Pancreas (tissue), 10 donors: Measurements from ENCODE around the gene KLK10. TPM values are rescaled to one million over a fixed set of nuclear protein-coding genes. Genes with fewer than 3 reads are reported as not detected.

ENCODE experiments used
- ATAC-seq, 4 donors: fragments of 200-7000 bp; cut with Tn5 transposase; one replicate each; pipeline versions ENCODE4 v1.8.0 to v1.9.1; 2020; ENCODE audit warnings: mild to moderate bottlenecking in 4 of 4, moderate library complexity in 4 of 4
- DNase-seq, 6 donors: peaks; one replicate each; pipeline ENCODE4 v3.0.0-alpha.2; 2020
- FAIRE-seq: peaks from 2 replicates; lab custom pipeline; 2012; peaks lifted over from hg19 to GRCh38; lab: Jason Lieb, UNC
- H3K27ac ChIP-seq, 4 donors: fragments of 200-600 bp; sonication (generic); 1 replicate in 3 of 4; 2 replicates in 1 of 4; pipeline versions ENCODE4 v1.5.0 to v1.8.0; 2020
- H3K27me3 ChIP-seq, 4 donors: fragments of 200-600 bp; one replicate each; pipeline ENCODE4 v1.8.0; 2021
- H3K36me3 ChIP-seq, 3 donors: fragments of 200-600 bp; sonication (generic) in 1 of 3; one replicate each; pipeline versions ENCODE4 v1.5.0 to v1.8.0; 2020 to 2021
- H3K4me1 ChIP-seq, 3 donors: fragments of 200-600 bp; one replicate each; pipeline ENCODE4 v1.8.0; 2021
- H3K4me3 ChIP-seq, 4 donors: fragments of 200-600 bp; sonication (generic) in 2 of 4; one replicate each; pipeline versions ENCODE4 v1.5.0 to v1.8.0; 2020 to 2021
- H3K9me3 ChIP-seq, 4 donors: fragments of 200-600 bp; one replicate each; pipeline ENCODE4 v1.8.0; 2021
- WGBS, 2 donors: extraction: QIAGEN DNeasy Blood & Tissue Kit; methylation state at CpG; one replicate each; pipeline ENCODE4 v1.1.7; 2013; 5-methylcytosine and 5-hydroxymethylcytosine counted together
- intact Hi-C, 3 donors: fragments of 100-400 bp; cut with DNase I; formaldehyde crosslinking; loops; one replicate each; pipeline versions ENCODE4 v1.11.1 to v1.14.2; 2022
- polyA plus RNA-seq, 2 donors: library from polyadenylated mRNA; stranded (reverse); fragments of 200-250 nt; gene quantifications; one replicate each; pipeline ENCODE4 v1.2.3, GENCODE V29; 2013
- total RNA-seq, 6 donors: library from RNA; stranded (reverse); fragmentation: NEBNext Ultra II Directional in 4 of 6; extraction: Animal tissue kit (Norgen Biotek cat#: 25700) in 4 of 6; gene quantifications; one replicate each; pipeline versions ENCODE4 v1.2.1 to v1.2.4, GENCODE V29; 2021 to 2023
- TF ChIP-seq, protein P1 (sequence below), 4 donors: fragments of 200-600 bp; sonication (generic) in 3 of 4; IDR thresholded peaks; one replicate each; pipeline versions ENCODE4 v1.5.0 to v1.8.0; 2021; ENCODE audit warnings: antibody characterized with exemption in 4 of 4
- donor health status: healthy with polysubstance abuse.
- donor health status: DM: no; HTN: no; CAD: no; lungs with moderate emphysema.
- donor health status: DM: no; HTN: no; CAD: no.
- donor health status: control.
- donor health status: control.
- donor health status: Bipolar disorder and iron deficiency.
- donor health status: DM: yes; HTN: yes; CAD: no.
- donor health status: DM: no; HTN: no; CAD: no.
- donor health status: DM: no; HTN: no; CAD: no.
- donor health status: DM: yes; HTN: yes; CAD: no.

Gene KLK10
- total and polyA plus RNA-seq, 8 donors = 0.15 to 1.7 (median 0.51) TPM

GRCh38 chr19:51034704-51035103 lies 15.2 kb upstream of the KLK10 start, which contains the start of gene KLK12:
TSS of gene KLK12 (minus strand) at chr19:51035002. CDS start at chr19:51034621, 381 bp downstream.
- no peak for ATAC-seq
- intact Hi-C loops = no loop called here
- TF ChIP-seq, protein P1, sequence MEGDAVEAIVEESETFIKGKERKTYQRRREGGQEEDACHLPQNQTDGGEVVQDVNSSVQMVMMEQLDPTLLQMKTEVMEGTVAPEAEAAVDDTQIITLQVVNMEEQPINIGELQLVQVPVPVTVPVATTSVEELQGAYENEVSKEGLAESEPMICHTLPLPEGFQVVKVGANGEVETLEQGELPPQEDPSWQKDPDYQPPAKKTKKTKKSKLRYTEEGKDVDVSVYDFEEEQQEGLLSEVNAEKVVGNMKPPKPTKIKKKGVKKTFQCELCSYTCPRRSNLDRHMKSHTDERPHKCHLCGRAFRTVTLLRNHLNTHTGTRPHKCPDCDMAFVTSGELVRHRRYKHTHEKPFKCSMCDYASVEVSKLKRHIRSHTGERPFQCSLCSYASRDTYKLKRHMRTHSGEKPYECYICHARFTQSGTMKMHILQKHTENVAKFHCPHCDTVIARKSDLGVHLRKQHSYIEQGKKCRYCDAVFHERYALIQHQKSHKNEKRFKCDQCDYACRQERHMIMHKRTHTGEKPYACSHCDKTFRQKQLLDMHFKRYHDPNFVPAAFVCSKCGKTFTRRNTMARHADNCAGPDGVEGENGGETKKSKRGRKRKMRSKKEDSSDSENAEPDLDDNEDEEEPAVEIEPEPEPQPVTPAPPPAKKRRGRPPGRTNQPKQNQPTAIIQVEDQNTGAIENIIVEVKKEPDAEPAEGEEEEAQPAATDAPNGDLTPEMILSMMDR (IDR thresholded peaks at IDR 0.05) = no peak
- no peaks in the 10 kb centered on the region for H3K36me3 ChIP-seq
- FAIRE-seq = no peak
- no peaks in the 10 kb centered on the region for H3K27me3 ChIP-seq
- no peak within 1 kb of the TSS for H3K27ac ChIP-seq
- H3K4me1 ChIP-seq = no peaks in the 10 kb centered on the region
- 30 to 49% methylated on average over 11 of the region's 11 CpGs for WGBS, 2 donors
- no peak for DNase-seq
- H3K9me3 ChIP-seq = no peaks in the 10 kb centered on the region
- no peak within 1 kb of the TSS for H3K4me3 ChIP-seq

- FAIRE-seq = no peak
- 89 to 90% methylated on average over 28 of the region's 28 CpGs for WGBS, 2 donors
Observed at GRCh38 chr19:51031880-51032225, 12.3 kb upstream of the KLK10 start.

DNA sequence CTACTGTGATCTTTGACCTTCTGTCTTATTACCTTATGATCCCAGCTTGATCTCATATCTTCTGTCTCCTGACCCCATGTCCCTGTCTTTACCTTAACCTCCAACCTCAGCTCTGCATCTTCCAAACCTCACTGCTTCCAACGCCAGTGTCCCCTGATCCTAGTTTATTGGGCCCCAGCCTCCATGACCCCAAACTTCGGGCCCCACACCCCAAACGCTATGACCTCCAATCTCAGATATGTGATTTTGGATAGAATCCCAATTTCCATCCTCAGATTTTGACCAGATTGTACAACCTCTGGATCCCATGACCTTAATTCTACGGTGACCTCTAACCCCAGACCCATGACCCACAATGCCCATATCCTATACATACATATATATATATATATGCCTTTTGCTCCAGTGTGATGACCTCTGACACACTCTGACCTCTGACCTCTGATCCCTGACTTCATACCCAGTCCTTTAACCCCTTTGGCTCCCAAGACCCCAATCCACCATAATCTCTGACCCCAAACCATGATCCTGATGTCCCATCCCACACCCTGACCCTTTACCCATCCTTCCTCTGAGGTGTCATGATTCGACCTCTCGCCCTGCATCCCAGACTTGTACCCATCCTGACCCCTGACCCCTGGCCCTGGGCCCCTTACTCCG lies 11.8 kb upstream of the KLK10 start:
- ATAC-seq (no peak), FAIRE-seq (no peak), DNase-seq (no peak)
- Histone ChIP-seq H3K9me3 (no peaks in the 10 kb centered on the region), H3K27ac (no peak overlapping the region), H3K4me1 (no peaks in the 10 kb centered on the region), H3K36me3 (no peaks in the 10 kb centered on the region), H3K4me3 (no peak overlapping the region), H3K27me3 (no peaks in the 10 kb centered on the region)
- intact Hi-C loops = no loop called here
- TF ChIP-seq, protein P1 (IDR thresholded peaks at IDR 0.05) = no peak
- WGBS, 2 donors = 76 to 84% methylated on average over 7 of the region's 7 CpGs

More at GRCh38 chr19:51031880-51032225, 12.3 kb upstream of the KLK10 start:
- ATAC-seq = no peak
- Histone ChIP-seq H3K4me3 (no peak overlapping the region), H3K36me3 (no peaks in the 10 kb centered on the region), H3K9me3 (no peaks in the 10 kb centered on the region), H3K27me3 (no peaks in the 10 kb centered on the region), H3K27ac (no peak overlapping the region), H3K4me1 (no peaks in the 10 kb centered on the region)
- no peak for DNase-seq
- intact Hi-C loops = no loop called here
- TF ChIP-seq, protein P1 (IDR thresholded peaks at IDR 0.05) = no peak

DNA sequence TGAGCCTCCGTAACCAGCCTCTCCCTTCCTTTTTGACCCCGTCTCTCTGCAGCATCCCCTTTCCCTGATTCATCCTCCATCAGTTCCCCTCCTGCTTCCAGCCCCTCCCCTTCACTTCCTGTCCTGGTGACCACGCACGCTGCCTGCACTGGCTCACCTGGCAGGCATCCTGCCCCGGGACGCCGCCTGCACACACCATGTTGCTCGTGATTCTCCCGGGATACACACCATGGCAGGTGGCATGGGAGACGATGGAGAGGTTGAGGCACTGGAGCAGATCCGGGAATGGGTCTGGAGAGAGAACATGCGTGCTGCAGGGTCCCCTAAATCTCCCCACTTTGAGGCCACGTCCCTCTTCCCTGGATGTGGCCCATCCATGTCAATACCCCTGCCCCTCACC lies 11.1 kb upstream of the KLK10 start:
- Histone ChIP-seq H3K36me3 (no peaks in the 10 kb centered on the region), H3K4me1 (no peaks in the 10 kb centered on the region), H3K27me3 (no peaks in the 10 kb centered on the region), H3K4me3 (no peak overlapping the region), H3K27ac (no peak overlapping the region), H3K9me3 (no peaks in the 10 kb centered on the region)
- no peak for FAIRE-seq
- ATAC-seq = no peak
- no peak for DNase-seq
- TF ChIP-seq, protein P1 (IDR thresholded peaks at IDR 0.05) = no peak
- intact Hi-C loops = no loop called here
- 86 to 87% methylated on average over 13 of the region's 13 CpGs for WGBS, 2 donors

GRCh38 chr19:51029718-51030117 lies 10.2 kb upstream of the KLK10 start:
- no peak for FAIRE-seq
- Histone ChIP-seq H3K9me3 (no peaks in the 10 kb centered on the region), H3K27ac (no peak overlapping the region), H3K4me1 (peaks cover 0 to 5% (median 0%) of the 10 kb centered on the region in 3 donors), H3K36me3 (no peaks in the 10 kb centered on the region), H3K4me3 (no peak overlapping the region), H3K27me3 (no peaks in the 10 kb centered on the region)
- 64 to 70% methylated on average over 2 of the region's 2 CpGs for WGBS, 2 donors
- TF ChIP-seq, protein P1 (IDR thresholded peaks at IDR 0.05) = no peak
- DNase-seq = no peak
- intact Hi-C loops = loop anchor here in 1 of 3 donors (5.0 kb wide), 1 partner anchor 63 kb away; no protein-coding TSS in a partner anchor
- no peak for ATAC-seq
